ENCODE results near the gene RTN4R.

GRCh38 chr22:20281891-20282290 is 13.8 kb upstream of the RTN4R start:
- no peak for TF ChIP-seq EZH2 (IDR thresholded peaks at IDR 0.05; ENCODE audit: low read depth, unreplicated experiment)
- TF ChIP-seq POLR2AphosphoS5 (IDR thresholded peaks at IDR 0.05; ENCODE audit: low read depth), result no peak
- TF ChIP-seq CTCF (conservative IDR thresholded peaks at IDR 0.05; ENCODE audit: low read depth in 2 of 2), result no peak
- no peak for TF ChIP-seq REST (IDR thresholded peaks at IDR 0.05; ENCODE audit: unreplicated experiment)
- TF ChIP-seq ETS1 (IDR thresholded peaks at IDR 0.05), result no peak
- no peak for TF ChIP-seq EZH2phosphoT487 (IDR thresholded peaks at IDR 0.05; ENCODE audit: unreplicated experiment)
- TF ChIP-seq ZNF114 (CRISPR knock-in tag; IDR thresholded peaks at IDR 0.05), result no peak
- TF ChIP-seq JUNB (IDR thresholded peaks at IDR 0.05; ENCODE audit: unreplicated experiment), result no peak
- no peak for TF ChIP-seq STAT1 (IDR thresholded peaks at IDR 0.05; ENCODE audit: unreplicated experiment)
